NCI-H2081 treated with DMSO at 0.1 percent for 48 hours (cell line): ENCODE data around the gene COL12A1.

Experiments
- DNase-seq: peaks from one replicate; lab custom pipeline; 2025; lab: John Stamatoyannopoulos, UW

The COL12A1 gene

GRCh38 chr6:75205776-75206575 lies at the start of gene COL12A1:
Gene COL12A1, minus strand, starts transcription at chr6:75206053. Its CDS starts 3,261 bp downstream, at chr6:75202792.
- DNase-seq: no peak

GRCh38 chr6:75250552-75250951 lies 44.7 kb upstream of the COL12A1 start:
- no peak for DNase-seq

GRCh38 chr6:75249837-75250236 lies 44.0 kb upstream of the COL12A1 start:
- DNase-seq: no peak

- no peak for DNase-seq
Measured at GRCh38 chr6:75246386-75246785, 40.5 kb upstream of the COL12A1 start.

GRCh38 chr6:75244063-75244584 lies 38.3 kb upstream of the COL12A1 start:
- DNase-seq: no peak

- peak; percentile 91 for DNase-seq
Measured at GRCh38 chr6:75243333-75244062, 37.6 kb upstream of the COL12A1 start, which contains the start of gene COX7A2. Gene COX7A2, minus strand, starts transcription at chr6:75243801. Its CDS starts 67 bp downstream, at chr6:75243734.

DNA sequence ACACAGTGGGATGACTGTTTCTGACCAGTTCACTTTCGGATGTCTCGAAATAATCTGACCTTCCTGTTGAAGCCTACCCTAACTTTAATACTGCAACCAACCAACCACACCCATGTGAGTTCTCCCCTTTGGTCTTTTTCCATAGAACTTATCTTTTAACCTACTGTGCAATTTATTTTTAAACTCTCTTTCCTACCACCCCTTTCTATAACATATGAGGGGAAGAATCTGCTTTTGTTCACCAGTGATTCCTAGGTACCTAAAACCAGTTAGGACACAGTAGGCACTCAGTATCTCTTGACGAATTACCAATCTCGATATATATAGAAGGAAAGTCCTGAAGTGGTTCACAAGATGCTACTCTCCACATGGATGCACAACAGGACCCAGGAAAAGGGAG lies 30.8 kb upstream of the COL12A1 start:
- DNase-seq: no peak

GRCh38 chr6:75235271-75235670 lies 29.4 kb upstream of the COL12A1 start:
- no peak for DNase-seq

DNA sequence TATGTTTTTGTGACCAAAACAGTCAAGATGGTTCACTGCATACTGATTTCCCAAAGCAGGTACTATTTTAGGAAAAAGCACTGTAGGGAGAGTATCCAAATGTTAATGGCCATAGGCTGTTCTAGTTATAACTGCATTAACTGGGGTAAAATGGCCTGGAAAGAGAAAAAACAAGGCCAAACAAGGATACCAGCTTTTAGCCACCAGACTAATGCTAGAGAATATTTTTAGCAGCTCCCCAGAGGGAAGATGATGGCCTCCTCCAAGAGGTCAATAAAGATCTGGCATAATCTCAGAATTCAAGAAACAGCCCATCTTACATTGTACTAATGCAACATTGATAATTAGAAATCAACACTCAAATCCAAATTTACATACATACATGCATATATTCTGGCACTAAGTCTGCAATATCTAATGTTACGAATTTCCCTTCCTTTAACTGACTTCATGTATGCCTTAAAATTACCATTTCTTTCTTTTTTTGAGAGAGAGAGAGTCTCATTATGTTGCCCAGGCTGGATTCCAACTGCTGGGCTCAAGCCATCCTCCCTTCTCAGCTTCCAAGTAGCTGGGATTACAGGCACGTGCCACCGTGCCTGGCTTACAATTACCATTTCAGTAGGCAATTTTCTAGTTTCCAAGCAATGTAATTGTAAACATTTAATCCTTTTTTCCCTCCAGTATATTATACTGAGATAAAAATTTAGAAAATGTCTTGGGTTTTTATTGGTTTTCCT lies 28.4 kb upstream of the COL12A1 start:
- DNase-seq: no peak

GRCh38 chr6:75233092-75233615 lies 27.3 kb upstream of the COL12A1 start:
- no peak for DNase-seq

GRCh38 chr6:75230484-75231325 lies 24.9 kb upstream of the COL12A1 start:
- no peak for DNase-seq

GRCh38 chr6:75224303-75224926 lies 18.6 kb upstream of the COL12A1 start:
- DNase-seq: no peak

DNA sequence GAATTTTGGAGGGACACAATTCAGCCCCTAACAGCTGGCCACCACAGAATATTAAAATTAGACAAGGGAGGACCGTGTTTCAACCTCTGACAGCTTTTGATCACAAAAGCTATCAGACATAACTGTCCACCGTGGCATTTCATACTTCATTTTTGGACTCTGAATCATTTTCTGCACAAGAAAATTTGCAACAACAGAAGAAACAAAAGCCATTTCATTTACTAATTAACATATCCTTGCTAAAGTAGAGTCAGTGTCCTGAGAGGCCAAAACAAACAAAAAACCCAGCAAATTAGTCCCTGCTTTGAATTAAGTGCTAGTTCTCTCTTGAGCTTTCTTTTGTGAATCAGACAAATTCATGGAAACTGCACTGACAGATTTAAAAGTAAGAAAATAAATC lies 17.6 kb upstream of the COL12A1 start:
- DNase-seq: no peak

DNA sequence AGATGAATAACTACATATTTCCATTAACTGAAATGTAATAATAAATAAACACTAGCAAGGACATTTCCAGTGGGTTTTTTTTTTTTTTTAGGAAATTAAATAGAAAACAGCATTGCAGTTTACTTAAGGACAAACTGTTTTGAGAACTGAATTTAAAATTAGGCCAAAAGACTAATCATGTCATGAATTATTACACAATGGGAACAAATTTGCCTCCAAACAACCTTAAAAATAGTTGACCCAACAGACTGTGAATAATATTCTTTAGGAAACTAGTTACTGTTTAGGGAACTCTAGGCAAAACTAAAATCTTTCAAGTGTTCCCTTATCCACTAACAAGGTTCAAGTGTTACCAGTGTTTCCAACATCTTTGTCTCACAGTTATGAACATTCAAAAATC lies 16.4 kb upstream of the COL12A1 start:
- no peak for DNase-seq

GRCh38 chr6:75221116-75221515 lies 15.3 kb upstream of the COL12A1 start:
- DNase-seq: no peak

- DNase-seq: no peak
Measured at GRCh38 chr6:75220357-75220756, 14.5 kb upstream of the COL12A1 start.

GRCh38 chr6:75219263-75219662 lies 13.4 kb upstream of the COL12A1 start:
- no peak for DNase-seq

DNA sequence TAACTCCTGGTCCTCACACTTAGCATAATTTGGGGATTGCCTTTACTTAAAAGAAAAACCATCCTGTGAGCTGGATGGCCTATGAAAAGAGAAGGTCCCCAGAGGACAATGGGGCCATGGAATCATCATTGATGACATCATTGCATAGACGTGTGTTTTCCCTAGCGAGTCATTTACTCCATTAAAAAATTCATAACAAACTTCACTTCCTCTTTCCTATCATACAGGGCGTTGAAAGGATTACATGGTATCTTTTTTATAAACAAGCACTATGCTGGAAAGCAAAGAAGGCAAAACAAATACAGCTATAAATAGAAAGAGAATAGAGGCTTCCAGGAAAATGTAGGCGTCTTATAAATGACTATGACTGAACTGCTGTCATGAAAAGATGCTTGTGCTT lies 11.3 kb upstream of the COL12A1 start:
- DNase-seq: no peak

- DNase-seq: no peak
Measured at GRCh38 chr6:75215291-75215690, 9.4 kb upstream of the COL12A1 start.

- no peak for DNase-seq
Measured at GRCh38 chr6:75213732-75214131, 7.9 kb upstream of the COL12A1 start.

GRCh38 chr6:75213112-75213511 lies 7.3 kb upstream of the COL12A1 start:
- no peak for DNase-seq
